HepG2 (cell line): ENCODE results near the gene STIP1. TPM values are rescaled to one million over a fixed set of nuclear protein-coding genes. Genes with fewer than 3 reads are reported as not detected.

Experiments
- ATAC-seq: fragments of 200-7000 bp; cut with Tn5 transposase; 3 replicates; pipeline ENCODE4 v1.9.1; 2020; ENCODE audit warnings: mild to moderate bottlenecking, moderate library complexity
- BruUV-seq: library from RNA; stranded (reverse); fragments of 400-500 nt; replicated peaks from 2 replicates; lab custom pipeline; 2021; lab: Mats Ljungman, UMichigan
- CTCF ChIA-PET: fragments of 300-600 bp; formaldehyde crosslinking; extraction: SDS; loops from one replicate; lab custom pipeline; 2021; ENCODE audit warnings: low total read pairs, inconsistent platforms, low intra/inter-chr PET ratio; lab: Yijun Ruan, JAX
- POLR2A ChIA-PET: fragments of 350-600 bp; sonication (Branson Sonifier 250); formaldehyde crosslinking; loops from one replicate; lab custom pipeline; 2020; ENCODE audit warnings: antibody characterized with exemption, inconsistent platforms; lab: Yijun Ruan, JAX
- DNase-seq: peaks from one replicate; pipeline ENCODE4 v3.0.0-alpha.2; 2015; ENCODE audit warnings: low spot score
- FAIRE-seq: peaks from 3 replicates; lab custom pipeline; 2011; peaks lifted over from hg19 to GRCh38; lab: Jason Lieb, UNC
- H2AFZ ChIP-seq: one replicate; pipeline ENCODE4 v1.6.1; 2011; ENCODE audit warnings: low read length, inconsistent platforms
- H3K27ac ChIP-seq: fragments of 300-600 bp; 3 replicates; pipeline ENCODE4 v1.8.0; 2011; ENCODE audit warnings: mixed run types, mild to moderate bottlenecking, mixed read lengths, low read length, inconsistent platforms; ENCODE audit not compliant: insufficient read depth; ENCODE audit errors: extremely low read length
- H3K27me3 ChIP-seq, 2 experiments: fragments of 200-600 bp in 1 of 2; 2 replicates in 1 of 2; 3 replicates in 1 of 2; pipeline versions ENCODE4 v1.6.0 to v1.8.0; 2011; ENCODE audit warnings: low read length in 2 of 2, mild to moderate bottlenecking in 2 of 2, moderate library complexity in 2 of 2, inconsistent platforms in 1 of 2; ENCODE audit not compliant: insufficient read depth in 2 of 2, control insufficient read depth in 1 of 2
- H3K36me3 ChIP-seq, 2 experiments: fragments of 200-600 bp in 1 of 2; replicated peaks in 1 of 2; 2 replicates in 1 of 2; 3 replicates in 1 of 2; pipeline versions ENCODE4 v1.5.1 to v1.8.0; 2011; ENCODE audit warnings: low read length in 2 of 2, inconsistent platforms in 1 of 2; ENCODE audit not compliant: insufficient read depth in 2 of 2, control insufficient read depth in 1 of 2
- H3K4me1 ChIP-seq: 2 replicates; pipeline ENCODE4 v1.5.1; 2012; ENCODE audit warnings: low read length, inconsistent platforms; ENCODE audit not compliant: insufficient read depth
- H3K4me2 ChIP-seq: 2 replicates; pipeline ENCODE4 v1.6.0; 2011; ENCODE audit warnings: low read depth, low read length, inconsistent platforms
- H3K4me3 ChIP-seq, 3 experiments: fragments of 200-600 bp in 1 of 3; sonication (generic), shearing (Covaris generic) in 1 of 3; replicated peaks in 1 of 3; 2 replicates each; pipeline ENCODE4 v1.5.1; 2011 to 2016; ENCODE audit warnings: low read length in 3 of 3, inconsistent platforms in 2 of 3, low read depth in 2 of 3, mild to moderate bottlenecking in 2 of 3, control low read depth in 1 of 3, mixed read lengths in 1 of 3; ENCODE audit not compliant: insufficient read depth in 1 of 3
- H3K79me2 ChIP-seq: one replicate; pipeline ENCODE4 v1.6.1; 2011; ENCODE audit warnings: low read length, inconsistent platforms; ENCODE audit not compliant: insufficient read depth
- H3K9ac ChIP-seq: 2 replicates; pipeline ENCODE4 v1.6.0; 2011; ENCODE audit warnings: mild to moderate bottlenecking, low read depth, low read length, inconsistent platforms; ENCODE audit not compliant: insufficient read depth
- H3K9me3 ChIP-seq: 2 replicates; pipeline ENCODE4 v1.5.1; 2012; ENCODE audit warnings: mild to moderate bottlenecking, low read length
- H4K20me1 ChIP-seq: 2 replicates; pipeline ENCODE4 v1.6.0; 2011; ENCODE audit warnings: inconsistent platforms, mild to moderate bottlenecking, low read length, moderate library complexity; ENCODE audit not compliant: insufficient read depth
- JDP2 ChIP-seq: sonication (generic); formaldehyde crosslinking; IDR thresholded peaks from 2 replicates; pipeline ENCODE4 v1.8.1; 2022; ENCODE audit warnings: missing genetic modification reagents, borderline replicate concordance
- ZBTB38 ChIP-seq: sonication (generic); formaldehyde crosslinking; IDR thresholded peaks from 2 replicates; pipeline ENCODE4 v1.5.1; 2020; ENCODE audit warnings: mild to moderate bottlenecking, missing genetic modification reagents
- WGBS: methylation state at CpG from one replicate; pipeline ENCODE4 v1.1.6; 2017; ENCODE audit warnings: low lambda C conversion rate; 5-methylcytosine and 5-hydroxymethylcytosine counted together
- in situ Hi-C: cut with HindIII; loops from 2 replicates; pipeline ENCODE4 v1.10.0; 2017; ENCODE audit warnings: low pct_unique_long_range_greater_than_20kb; ENCODE audit not compliant: extremely low pct_ligation_motif_present
- intact Hi-C: fragments of 100-400 bp; cut with micrococcal nuclease; formaldehyde crosslinking; loops from one replicate; pipeline ENCODE4 v1.10.0; 2022; ENCODE audit not compliant: unreplicated experiment
- polyA plus RNA-seq, 8 experiments: library from polyadenylated mRNA; depleted of rRNA in 3 of 8; stranded (reverse) in 7 of 8; unstranded in 1 of 8; fragments of >200 nt; fragmentation: Illumina TruSeq in 4 of 8; extraction: Trizol in 4 of 8; gene quantifications; 2 replicates each; pipeline versions ENCODE4 v1.2.1 to v1.2.3, GENCODE V29; 2011 to 2016; ENCODE audit warnings: low read depth in 4 of 8, missing spikeins in 1 of 8, mixed read lengths in 1 of 8; ENCODE audit not compliant: insufficient read depth in 1 of 8
- total RNA-seq, 5 experiments: library from RNA; depleted of rRNA; stranded (reverse); fragments of >200 nt; fragmentation: Illumina TruSeq; extraction: Trizol; gene quantifications; 2 replicates each; pipeline ENCODE4 v1.2.3, GENCODE V29; 2016; ENCODE audit warnings: low read depth in 1 of 5
- TF ChIP-seq, protein P1 (sequence below): sonication (generic); formaldehyde crosslinking; IDR thresholded peaks from 2 replicates; pipeline ENCODE4 v1.5.0; 2020; ENCODE audit warnings: missing genetic modification reagents
- TF ChIP-seq, protein P2 (sequence below): sonication (generic); formaldehyde crosslinking; IDR thresholded peaks from 2 replicates; pipeline ENCODE4 v1.8.0; 2022; ENCODE audit warnings: mild to moderate bottlenecking, missing genetic modification reagents, moderate library complexity

STIP1 gene
- total and polyA plus RNA-seq, 2 of the 13 experiments (the other 11 are each of a cell fraction or from before 2014, with no cell fraction given) = 81.1 to 217 TPM

- no TSS peak for BruUV-seq
- Histone ChIP-seq H3K4me3 (peak overlapping the region; percentile 78 to 96 (median 82)), H3K27ac (no peak overlapping the region), H3K4me1 (peaks cover 49% of the 10 kb centered on the region), H3K27me3 (no peaks in the 10 kb centered on the region), H4K20me1 (no peaks in the 10 kb centered on the region), H3K9ac (peak overlapping the region; percentile 77), H2AFZ (no peak overlapping the region), H3K79me2 (no peaks in the 10 kb centered on the region), H3K36me3 (peaks cover 0 to 3% of the 10 kb centered on the region in 2 experiments; a peak in 2 of 5 replicates), H3K9me3 (no peaks in the 10 kb centered on the region), H3K4me2 (peak overlapping the region; percentile 96)
- TF ChIP-seq JDP2 (CRISPR knock-in tag) = no peak
- TF ChIP-seq ZBTB38 = no peak
- TF ChIP-seq, protein P1, sequence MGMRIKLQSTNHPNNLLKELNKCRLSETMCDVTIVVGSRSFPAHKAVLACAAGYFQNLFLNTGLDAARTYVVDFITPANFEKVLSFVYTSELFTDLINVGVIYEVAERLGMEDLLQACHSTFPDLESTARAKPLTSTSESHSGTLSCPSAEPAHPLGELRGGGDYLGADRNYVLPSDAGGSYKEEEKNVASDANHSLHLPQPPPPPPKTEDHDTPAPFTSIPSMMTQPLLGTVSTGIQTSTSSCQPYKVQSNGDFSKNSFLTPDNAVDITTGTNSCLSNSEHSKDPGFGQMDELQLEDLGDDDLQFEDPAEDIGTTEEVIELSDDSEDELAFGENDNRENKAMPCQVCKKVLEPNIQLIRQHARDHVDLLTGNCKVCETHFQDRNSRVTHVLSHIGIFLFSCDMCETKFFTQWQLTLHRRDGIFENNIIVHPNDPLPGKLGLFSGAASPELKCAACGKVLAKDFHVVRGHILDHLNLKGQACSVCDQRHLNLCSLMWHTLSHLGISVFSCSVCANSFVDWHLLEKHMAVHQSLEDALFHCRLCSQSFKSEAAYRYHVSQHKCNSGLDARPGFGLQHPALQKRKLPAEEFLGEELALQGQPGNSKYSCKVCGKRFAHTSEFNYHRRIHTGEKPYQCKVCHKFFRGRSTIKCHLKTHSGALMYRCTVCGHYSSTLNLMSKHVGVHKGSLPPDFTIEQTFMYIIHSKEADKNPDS (CRISPR knock-in tag) = no peak
- TF ChIP-seq, protein P2, sequence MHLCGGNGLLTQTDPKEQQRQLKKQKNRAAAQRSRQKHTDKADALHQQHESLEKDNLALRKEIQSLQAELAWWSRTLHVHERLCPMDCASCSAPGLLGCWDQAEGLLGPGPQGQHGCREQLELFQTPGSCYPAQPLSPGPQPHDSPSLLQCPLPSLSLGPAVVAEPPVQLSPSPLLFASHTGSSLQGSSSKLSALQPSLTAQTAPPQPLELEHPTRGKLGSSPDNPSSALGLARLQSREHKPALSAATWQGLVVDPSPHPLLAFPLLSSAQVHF (CRISPR knock-in tag) = peak; percentile 6; the same call in 1 of the 2 replicates
- ATAC-seq = no peak
- intact Hi-C loops (no loop called here), in situ Hi-C loops (no loop called here)
- ChIA-PET CTCF (no interaction called here), POLR2A (interaction anchor here (0.8 to 3.3 kb wide), 7 partner anchors 10 to 78 kb away, joined by 3 to 27 read pairs (median 18); partner anchors contain the start of genes ESRRA, PPP1R14B and STIP1)
- WGBS = 84% methylated on average over 3 of the region's 3 CpGs
- DNase-seq = no peak
- no peak for FAIRE-seq
Observed at GRCh38 chr11:64227405-64227956, 41.5 kb downstream of the STIP1 start.
